ENCODE results near the gene RASA1.

DNA sequence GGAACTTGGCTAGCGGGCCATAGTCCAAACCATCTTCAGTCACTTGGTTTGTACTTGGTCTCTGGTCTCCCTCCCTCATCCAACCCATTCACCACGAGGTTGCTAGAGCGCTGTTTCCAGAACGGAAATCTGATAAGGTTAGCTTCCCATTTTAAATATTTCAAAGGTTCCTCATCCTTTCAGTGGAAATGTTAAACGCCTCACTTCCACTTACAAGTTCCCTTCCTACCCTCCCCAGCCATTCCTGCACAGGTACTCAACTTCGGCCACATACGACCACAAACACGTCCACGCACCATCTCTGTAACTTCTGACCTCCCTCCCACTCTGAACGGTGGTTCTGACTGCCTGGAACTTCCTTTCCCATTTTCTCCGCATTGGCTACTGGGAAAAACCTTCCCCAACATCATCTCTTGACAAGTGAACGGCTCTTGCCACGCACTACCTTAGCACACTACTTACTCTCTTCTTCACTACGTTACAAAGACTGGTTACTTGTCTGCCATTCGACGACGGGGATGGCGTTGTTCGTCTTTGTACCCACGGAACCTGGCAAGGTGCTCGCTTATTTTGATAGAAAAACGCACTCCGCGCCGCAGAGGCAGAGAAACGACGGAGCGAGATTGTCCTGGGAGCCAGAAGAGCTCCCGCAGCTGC is 144.4 kb downstream of the RASA1 start:
- TF ChIP-seq EZH2phosphoT487 (IDR thresholded peaks at IDR 0.05; ENCODE audit: insufficient read depth, low read depth) (no peak), EZH2 (IDR thresholded peaks at IDR 0.05; ENCODE audit: insufficient read depth, poor library complexity, severe bottlenecking) (no peak)
